RCC 7860 (cell line): ENCODE data around the gene PPP1R13B.

Experiments
- DNase-seq: peaks from one replicate; pipeline ENCODE4 v3.0.0-alpha.2; 2015; ENCODE audit warnings: low spot score
- FAIRE-seq: peaks from 2 replicates; lab custom pipeline; 2012; peaks lifted over from hg19 to GRCh38; lab: Jason Lieb, UNC

PPP1R13B gene

GRCh38 chr14:103690332-103690731 is 157.0 kb downstream of the PPP1R13B start:
- FAIRE-seq, result no peak
- no peak for DNase-seq

GRCh38 chr14:103688906-103689902 is 158.2 kb downstream of the PPP1R13B start:
- DNase-seq, result no peak
- no peak for FAIRE-seq

GRCh38 chr14:103688441-103688840 is 158.9 kb downstream of the PPP1R13B start:
- DNase-seq (no peak), FAIRE-seq (no peak)

GRCh38 chr14:103687712-103688111 is 159.7 kb downstream of the PPP1R13B start:
- no peak for DNase-seq
- no peak for FAIRE-seq

GRCh38 chr14:103686831-103687485 is 160.4 kb downstream of the PPP1R13B start:
- DNase-seq (no peak), FAIRE-seq (no peak)

GRCh38 chr14:103685276-103686211 is 161.8 kb downstream of the PPP1R13B start:
- no peak for FAIRE-seq
- DNase-seq, result peak; percentile 11

GRCh38 chr14:103684871-103685270 is 162.5 kb downstream of the PPP1R13B start:
- no peak for FAIRE-seq
- DNase-seq, result no peak

- DNase-seq (no peak), FAIRE-seq (no peak)
Observed at GRCh38 chr14:103684471-103684870, 162.9 kb downstream of the PPP1R13B start.
